Islet of Langerhans (tissue), 1 donor: Measurements from ENCODE around the gene GATAD2B.

ENCODE experiments used
- FAIRE-seq: peaks from one replicate; lab custom pipeline; 2011; peaks lifted over from hg19 to GRCh38; lab: Jason Lieb, UNC

GATAD2B gene

GRCh38 chr1:153922972-153923925, at the start of gene GATAD2B:
Gene GATAD2B, minus strand, starts transcription at chr1:153922972. Its CDS starts 94,625 bp downstream, at chr1:153828347.
- FAIRE-seq: peak; percentile 78

DNA sequence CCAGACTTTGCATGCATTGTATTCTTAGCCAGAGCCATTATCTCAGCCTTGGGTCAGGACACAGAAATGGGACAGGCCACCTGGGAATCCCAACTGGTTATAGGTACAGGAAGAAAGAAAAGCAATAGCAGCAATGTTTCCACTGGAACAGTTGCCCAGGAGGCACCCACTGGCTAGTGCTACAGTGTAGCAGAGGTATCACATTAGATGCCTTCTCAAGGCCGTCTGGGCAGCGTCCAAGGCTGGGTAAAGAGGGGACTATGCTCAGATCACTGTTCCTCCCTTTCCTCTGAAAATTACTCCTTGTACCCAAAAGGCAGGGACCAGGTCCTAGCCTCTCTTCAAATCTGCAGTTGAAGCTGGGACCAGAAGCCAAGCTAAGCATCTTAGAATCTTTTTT, 47.6 kb upstream of the GATAD2B start:
- no peak for FAIRE-seq

DNA sequence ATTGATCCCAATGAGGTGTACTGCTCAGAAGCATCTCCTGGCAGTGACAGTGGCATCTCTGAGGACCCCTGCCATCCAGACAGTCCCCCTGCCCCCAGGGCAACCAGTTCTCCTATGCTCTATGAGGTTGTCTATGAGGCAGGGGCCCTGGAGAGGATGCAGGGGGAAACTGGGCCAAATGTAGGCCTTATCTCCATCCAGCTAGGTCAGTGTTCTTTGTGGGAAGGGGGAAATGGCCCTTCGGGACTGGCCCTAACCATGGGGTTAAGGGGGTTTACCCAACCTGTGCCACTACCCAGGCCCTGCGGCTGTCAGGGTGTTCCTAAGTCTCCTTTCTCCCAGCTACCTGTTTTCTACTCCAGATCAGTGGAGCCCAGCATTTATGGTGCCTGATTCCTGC, 46.2 kb upstream of the GATAD2B start:
- FAIRE-seq: no peak

GRCh38 chr1:153968408-153968807, 45.6 kb upstream of the GATAD2B start:
- no peak for FAIRE-seq

- FAIRE-seq: no peak
Observed at GRCh38 chr1:153968000-153968363, 45.2 kb upstream of the GATAD2B start.

GRCh38 chr1:153967107-153967999, 44.6 kb upstream of the GATAD2B start, which contains the start of gene CREB3L4:
Gene CREB3L4, plus strand, starts transcription at chr1:153967902. Its CDS starts 624 bp downstream, at chr1:153968526.
- no peak for FAIRE-seq

- FAIRE-seq: no peak
Observed at GRCh38 chr1:153963850-153964331, 41.1 kb upstream of the GATAD2B start.

DNA sequence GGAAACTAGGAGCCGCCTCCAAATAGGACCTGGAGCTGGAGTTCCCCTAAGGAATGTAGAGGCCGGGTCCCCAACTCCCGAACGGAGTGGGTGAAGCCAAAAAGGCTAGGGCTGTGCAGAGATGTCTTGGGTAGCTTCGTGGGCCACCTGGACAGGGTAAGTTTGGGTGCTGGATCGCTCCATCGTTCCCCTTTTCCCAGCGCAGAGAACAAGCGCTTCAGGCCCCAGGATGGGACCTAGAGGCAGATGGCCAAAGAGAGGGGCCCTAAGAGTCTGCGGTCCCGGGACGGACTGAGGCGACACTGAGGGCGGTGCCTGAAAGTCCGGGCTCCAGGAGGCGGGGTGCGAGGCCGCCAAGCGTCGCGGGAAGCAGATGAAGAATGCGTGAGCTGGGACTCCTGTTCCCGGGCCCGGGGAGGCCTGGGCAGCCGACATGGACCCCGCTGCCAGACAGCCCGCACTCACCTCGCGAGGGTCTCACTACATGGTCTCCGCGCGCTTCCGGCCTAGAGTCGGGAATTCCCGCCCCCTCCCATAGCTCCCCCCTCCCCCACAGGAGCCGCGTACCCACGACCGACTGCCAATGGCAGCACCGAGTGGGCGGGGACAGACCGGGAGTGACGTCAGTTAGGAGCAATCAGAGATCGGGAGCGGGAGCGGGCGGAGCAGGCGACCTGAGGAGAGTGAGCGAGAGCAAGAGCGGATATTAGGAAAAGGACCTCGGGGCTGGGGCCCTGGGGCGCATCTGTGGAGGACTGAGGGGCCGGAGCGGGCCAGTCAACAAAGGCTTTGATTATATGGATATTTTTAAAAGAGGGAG, 40.5 kb upstream of the GATAD2B start, which contains the start of gene SLC39A1:
SLC39A1 (minus strand) TSS at position 508 of the 820 bp plus-strand sequence. CDS start 822 bp downstream, outside the sequence.
- FAIRE-seq: no peak

GRCh38 chr1:153962088-153963029, 39.6 kb upstream of the GATAD2B start:
- FAIRE-seq: no peak

GRCh38 chr1:153961421-153961820, 38.6 kb upstream of the GATAD2B start:
- no peak for FAIRE-seq

DNA sequence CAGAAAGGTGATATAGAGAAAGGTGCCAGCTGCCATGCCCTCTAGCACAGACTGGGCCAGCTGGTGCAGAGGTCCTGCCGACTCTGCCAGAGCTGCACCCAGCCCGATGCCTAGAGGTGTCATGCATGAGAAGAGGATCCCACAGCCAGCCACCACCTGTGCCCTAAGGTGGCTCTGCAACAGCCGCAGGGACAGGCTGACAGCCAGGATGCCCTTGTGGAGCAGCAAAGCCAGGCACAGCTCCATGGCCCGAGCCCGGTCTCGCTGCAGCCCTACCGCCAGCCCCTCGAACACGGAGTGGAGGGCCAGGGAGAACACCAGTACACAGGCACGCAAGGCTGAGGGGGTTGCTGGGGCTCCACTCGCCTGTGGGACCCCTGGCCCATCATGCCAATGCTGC, 37.4 kb upstream of the GATAD2B start:
- FAIRE-seq: no peak

- FAIRE-seq: no peak
Observed at GRCh38 chr1:153959454-153959853, 36.7 kb upstream of the GATAD2B start.

GRCh38 chr1:153958961-153959260, 36.1 kb upstream of the GATAD2B start:
- no peak for FAIRE-seq

GRCh38 chr1:153958111-153958960, 35.6 kb upstream of the GATAD2B start, which contains the start of gene CRTC2:
Gene CRTC2, minus strand, starts transcription at chr1:153958612. Its CDS starts 115 bp downstream, at chr1:153958497.
- peak; percentile 91 for FAIRE-seq

GRCh38 chr1:153957744-153958110, 35.0 kb upstream of the GATAD2B start:
- FAIRE-seq: no peak

- FAIRE-seq: no peak
Observed at GRCh38 chr1:153956997-153957715, 34.4 kb upstream of the GATAD2B start.

DNA sequence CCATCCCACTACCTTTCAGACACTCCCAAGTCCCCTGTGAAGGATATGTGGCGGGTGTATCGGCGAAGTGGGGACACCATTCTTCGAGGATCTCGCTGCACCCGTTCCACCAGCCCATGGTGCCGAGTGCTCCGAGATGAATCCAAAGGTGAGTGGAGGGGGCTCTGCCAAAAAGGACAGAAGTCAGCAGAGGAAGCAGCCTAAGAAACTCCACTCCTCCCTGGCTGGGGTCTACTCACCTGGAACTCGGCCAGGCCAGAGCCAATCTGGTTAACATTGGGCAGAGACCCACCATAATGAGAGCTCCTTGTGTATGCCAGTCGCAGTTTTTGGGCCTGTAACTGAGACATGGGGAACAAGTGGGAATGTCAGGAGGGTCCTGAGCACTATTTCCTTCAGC, 32.1 kb upstream of the GATAD2B start:
- no peak for FAIRE-seq

DNA sequence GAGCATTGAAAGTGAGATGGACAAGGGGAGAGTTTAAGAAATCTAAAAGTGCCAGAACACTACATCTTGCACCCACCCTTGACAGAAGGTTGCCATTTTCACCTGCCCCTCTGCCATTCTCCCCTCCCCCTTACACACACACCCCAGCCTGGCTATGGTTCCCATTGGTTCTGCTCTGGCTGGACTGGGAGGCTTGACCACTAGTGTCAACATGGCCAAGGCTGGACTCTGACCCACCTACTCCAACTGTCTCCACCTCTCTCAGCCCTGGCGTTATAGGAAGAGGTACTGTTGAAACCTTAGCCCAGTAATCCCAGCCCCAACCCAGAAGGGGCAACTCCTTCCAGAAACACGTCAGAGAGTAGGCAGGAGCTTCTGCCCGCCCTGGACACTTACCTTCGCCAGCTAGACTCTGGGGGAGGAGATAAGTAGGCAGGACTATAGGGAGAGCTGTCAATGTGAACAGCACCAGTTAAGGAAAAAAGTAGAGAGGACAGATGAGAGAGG, 31.1 kb upstream of the GATAD2B start:
- no peak for FAIRE-seq

DNA sequence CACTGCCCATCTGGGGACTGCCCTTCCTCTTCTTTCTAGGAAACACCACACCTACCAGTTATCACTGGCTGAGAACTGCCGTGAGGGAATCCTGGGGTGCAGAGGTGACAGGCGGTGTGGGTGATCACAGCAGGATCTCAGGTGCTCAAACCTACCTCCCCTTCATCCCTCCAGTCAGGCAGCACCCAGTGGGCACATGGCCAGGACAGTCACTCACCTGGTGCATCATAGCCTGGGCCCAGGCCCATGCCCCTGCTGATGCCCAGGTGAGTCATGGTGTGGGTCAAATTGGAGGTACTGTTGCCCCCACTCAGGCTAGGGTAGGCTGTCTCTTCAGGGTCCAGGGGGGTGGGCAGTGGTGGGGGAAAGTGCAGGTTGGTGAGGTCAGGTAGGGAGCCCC, 29.0 kb upstream of the GATAD2B start:
- FAIRE-seq: no peak
